GM21786 (cell line): ENCODE data around the gene PIM3.

Experiments used
- ATAC-seq: cut with Tn5 transposase; IDR thresholded peaks from one replicate; pipeline ENCODE4 v1.9.1; 2021; ENCODE audit not compliant: unreplicated experiment

PIM3 gene

GRCh38 chr22:49927483-49928184 is 32.9 kb upstream of the PIM3 start:
- no peak for ATAC-seq

GRCh38 chr22:49928185-49928495 is 32.4 kb upstream of the PIM3 start:
- no peak for ATAC-seq

- ATAC-seq = no peak
These were observed 31.9 kb upstream of the PIM3 start for GRCh38 chr22:49928555-49929210.

GRCh38 chr22:49929211-49929979 is 31.2 kb upstream of the PIM3 start:
- no peak for ATAC-seq

- no peak for ATAC-seq
These were observed 30.5 kb upstream of the PIM3 start for GRCh38 chr22:49929994-49930575.

- ATAC-seq = peak; percentile 38
These were observed 29.8 kb upstream of the PIM3 start for GRCh38 chr22:49930596-49931412.

GRCh38 chr22:49933236-49934159 is 27.1 kb upstream of the PIM3 start:
- ATAC-seq = no peak

- ATAC-seq = no peak
These were observed 26.2 kb upstream of the PIM3 start for GRCh38 chr22:49934160-49934890.

- ATAC-seq = no peak
These were observed 25.5 kb upstream of the PIM3 start for GRCh38 chr22:49934891-49935557.

GRCh38 chr22:49935561-49935960 is 25.0 kb upstream of the PIM3 start:
- no peak for ATAC-seq

- peak; percentile 55 for ATAC-seq
These were observed 24.3 kb upstream of the PIM3 start for GRCh38 chr22:49936018-49936972.

- ATAC-seq = no peak
These were observed 23.4 kb upstream of the PIM3 start for GRCh38 chr22:49936973-49937757.

- ATAC-seq = no peak
These were observed 22.6 kb upstream of the PIM3 start for GRCh38 chr22:49937758-49938564.

- ATAC-seq = no peak
These were observed 21.9 kb upstream of the PIM3 start for GRCh38 chr22:49938565-49939136.

GRCh38 chr22:49941507-49942316 is 18.9 kb upstream of the PIM3 start:
- ATAC-seq = no peak
